ENCODE measurements around the gene USO1.

GRCh38 chr4:75675004-75675531, 49.3 kb upstream of the USO1 start:
- TF ChIP-seq POLR2A (IDR thresholded peaks at IDR 0.05; ENCODE audit: low read length) (no peak), GATA1 (IDR thresholded peaks at IDR 0.05; ENCODE audit: low read depth, low read length) (no peak)
